Measurements from ENCODE around the gene FADS3. TPM values are rescaled to one million over a fixed set of nuclear protein-coding genes. Genes with fewer than 3 reads are reported as not detected.
A peak's percentile ranks its signal among the peaks of the same experiment; 100 is the strongest.

Gene FADS3
- total and polyA plus RNA-seq, 2 donors from 2014 or later: 20.5 to 58.2 TPM

DNA sequence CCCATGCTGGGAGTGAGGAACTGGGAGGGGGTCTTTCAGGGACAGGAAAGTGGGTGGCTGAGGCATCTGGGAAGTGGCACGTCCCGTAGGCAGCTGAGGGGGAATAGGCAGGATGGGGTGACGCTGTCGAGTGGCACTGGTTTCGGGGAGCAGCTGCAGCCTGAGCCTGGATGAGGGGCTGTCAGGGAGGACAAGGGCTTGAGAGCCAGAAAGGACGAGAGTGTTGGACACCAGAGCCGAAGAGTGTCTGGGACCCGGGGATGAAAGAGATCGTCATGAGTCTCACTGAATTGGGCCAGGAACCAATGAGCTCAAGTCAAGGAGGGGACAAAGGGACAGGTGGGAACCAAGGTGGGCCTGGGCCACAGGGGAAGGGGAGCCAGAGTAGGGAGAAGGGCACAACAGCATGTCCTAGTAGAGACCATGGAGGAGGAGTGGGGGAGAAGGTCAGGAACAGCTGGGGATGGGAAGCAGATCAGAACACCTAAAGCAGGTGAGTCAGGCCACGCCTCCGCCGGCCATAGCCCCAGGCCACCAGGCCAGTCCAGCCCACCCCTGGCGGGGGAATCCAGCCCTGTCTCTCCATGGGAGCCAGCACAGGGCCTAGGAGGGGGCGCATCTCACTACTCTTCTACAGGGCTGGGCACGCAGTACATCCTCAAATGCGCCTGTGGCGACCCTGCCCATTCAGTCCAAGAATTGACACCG, 21.8 kb upstream of the FADS3 start:
- TF ChIP-seq, protein P1, sequence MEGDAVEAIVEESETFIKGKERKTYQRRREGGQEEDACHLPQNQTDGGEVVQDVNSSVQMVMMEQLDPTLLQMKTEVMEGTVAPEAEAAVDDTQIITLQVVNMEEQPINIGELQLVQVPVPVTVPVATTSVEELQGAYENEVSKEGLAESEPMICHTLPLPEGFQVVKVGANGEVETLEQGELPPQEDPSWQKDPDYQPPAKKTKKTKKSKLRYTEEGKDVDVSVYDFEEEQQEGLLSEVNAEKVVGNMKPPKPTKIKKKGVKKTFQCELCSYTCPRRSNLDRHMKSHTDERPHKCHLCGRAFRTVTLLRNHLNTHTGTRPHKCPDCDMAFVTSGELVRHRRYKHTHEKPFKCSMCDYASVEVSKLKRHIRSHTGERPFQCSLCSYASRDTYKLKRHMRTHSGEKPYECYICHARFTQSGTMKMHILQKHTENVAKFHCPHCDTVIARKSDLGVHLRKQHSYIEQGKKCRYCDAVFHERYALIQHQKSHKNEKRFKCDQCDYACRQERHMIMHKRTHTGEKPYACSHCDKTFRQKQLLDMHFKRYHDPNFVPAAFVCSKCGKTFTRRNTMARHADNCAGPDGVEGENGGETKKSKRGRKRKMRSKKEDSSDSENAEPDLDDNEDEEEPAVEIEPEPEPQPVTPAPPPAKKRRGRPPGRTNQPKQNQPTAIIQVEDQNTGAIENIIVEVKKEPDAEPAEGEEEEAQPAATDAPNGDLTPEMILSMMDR (IDR thresholded peaks at IDR 0.05; ENCODE audit: borderline replicate concordance, extremely low read depth, insufficient read depth): no peak
- FAIRE-seq (no peak), DNase-seq (no peak)
- no peak overlapping the region for H3K9ac ChIP-seq (ENCODE audit: low read length in 3 of 3)
- intact Hi-C loops (cut with DNase I): no loop called here
- peaks cover 0 to 18% (median 11%) of the 10 kb centered on the region in 3 donors for H3K4me1 ChIP-seq (ENCODE audit: control insufficient read depth in 2 of 3, insufficient read depth in 2 of 3, low read depth in 1 of 3, low read length in 3 of 3)
- H3K9me3 ChIP-seq (ENCODE audit: control insufficient read depth in 2 of 3, insufficient read depth in 1 of 3, low read length in 3 of 3): no peaks in the 10 kb centered on the region
- H3K27ac ChIP-seq (ENCODE audit: low read depth in 2 of 2, low read length in 2 of 2): no peak overlapping the region
- no peak overlapping the region for H3K4me3 ChIP-seq (ENCODE audit: low read length in 3 of 3)
- no peaks in the 10 kb centered on the region for H3K27me3 ChIP-seq (ENCODE audit: control insufficient read depth, insufficient read depth, low read length)
- H3K36me3 ChIP-seq (ENCODE audit: control insufficient read depth in 2 of 3, insufficient read depth in 3 of 3, low read length in 3 of 3): no peaks in the 10 kb centered on the region

DNA sequence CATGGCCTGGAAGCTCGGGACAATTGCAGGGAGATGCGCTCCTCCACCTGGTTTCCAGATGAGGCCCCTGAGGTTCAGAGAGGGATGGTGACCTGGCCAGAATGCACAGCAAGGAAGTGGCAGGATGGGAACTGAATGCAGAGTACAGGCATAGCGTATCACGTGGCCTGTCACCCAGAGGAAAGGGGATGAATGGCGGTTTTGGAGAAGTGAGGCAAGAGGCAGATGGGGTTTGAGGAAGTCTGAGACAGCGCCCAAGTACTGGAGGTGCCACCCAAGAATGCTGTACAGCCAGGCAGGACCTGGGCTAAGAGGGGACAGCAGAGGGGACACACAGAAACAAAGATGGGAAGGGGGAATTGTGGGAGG, 21.2 kb upstream of the FADS3 start:
- H3K9ac ChIP-seq (ENCODE audit: low read length in 3 of 3): no peak overlapping the region
- no peaks in the 10 kb centered on the region for H3K27me3 ChIP-seq (ENCODE audit: control insufficient read depth, insufficient read depth, low read length)
- H3K4me3 ChIP-seq (ENCODE audit: low read length in 3 of 3): no peak overlapping the region
- TF ChIP-seq, protein P1 (IDR thresholded peaks at IDR 0.05; ENCODE audit: borderline replicate concordance, extremely low read depth, insufficient read depth): no peak
- no peak for FAIRE-seq
- H3K9me3 ChIP-seq (ENCODE audit: control insufficient read depth in 2 of 3, insufficient read depth in 1 of 3, low read length in 3 of 3): no peaks in the 10 kb centered on the region
- H3K27ac ChIP-seq (ENCODE audit: low read depth in 2 of 2, low read length in 2 of 2): no peak overlapping the region
- DNase-seq: peak in 1 of 5 donors; percentile 27
- H3K36me3 ChIP-seq (ENCODE audit: control insufficient read depth in 2 of 3, insufficient read depth in 3 of 3, low read length in 3 of 3): no peaks in the 10 kb centered on the region
- intact Hi-C loops (cut with DNase I): no loop called here
- peaks cover 0 to 17% (median 11%) of the 10 kb centered on the region in 3 donors for H3K4me1 ChIP-seq (ENCODE audit: control insufficient read depth in 2 of 3, insufficient read depth in 2 of 3, low read depth in 1 of 3, low read length in 3 of 3)

DNA sequence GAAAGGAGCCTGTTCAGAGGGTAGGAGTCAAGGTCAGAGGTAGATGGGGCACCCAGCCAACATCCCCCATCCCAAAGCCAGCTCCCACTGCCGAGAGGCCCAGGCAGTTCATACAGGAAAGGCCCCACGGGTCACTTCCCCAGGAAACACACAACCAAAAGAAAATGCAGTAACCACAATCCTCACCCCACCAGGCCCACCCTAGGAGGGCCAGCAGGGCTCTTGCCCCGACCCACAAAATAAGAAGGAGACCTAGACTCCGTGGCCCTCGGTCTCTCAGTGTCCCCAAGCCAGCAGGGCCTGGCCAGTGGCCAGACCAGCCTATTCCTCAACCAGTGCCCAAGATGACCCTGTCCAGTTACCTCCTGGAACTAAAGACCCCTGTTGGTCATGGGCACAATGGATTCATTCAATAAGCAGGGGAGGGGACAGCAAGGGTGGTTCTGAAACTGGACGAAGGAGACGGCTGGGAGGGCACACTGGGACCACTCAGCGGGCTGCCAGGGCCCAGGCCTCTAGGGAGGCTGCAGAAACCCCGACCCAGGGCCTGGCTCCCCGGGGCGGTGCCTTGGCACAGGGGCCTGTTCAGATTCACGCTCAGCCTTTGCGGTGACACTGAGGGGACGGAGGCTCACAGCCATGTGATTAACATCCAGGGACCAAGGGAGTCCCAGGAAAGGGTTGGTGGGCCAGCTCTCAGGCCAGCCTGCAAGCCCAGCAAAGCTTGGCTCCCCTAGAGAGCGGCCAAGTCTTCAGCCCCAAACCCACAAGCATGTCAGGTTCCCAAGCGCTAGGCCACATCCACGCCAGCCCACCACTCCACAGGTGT, 20.6 kb upstream of the FADS3 start:
- intact Hi-C loops (cut with DNase I): no loop called here
- Histone ChIP-seq H3K4me3 (ENCODE audit: low read length in 3 of 3) (no peak overlapping the region), H3K9ac (ENCODE audit: low read length in 3 of 3) (no peak overlapping the region), H3K36me3 (ENCODE audit: control insufficient read depth in 2 of 3, insufficient read depth in 3 of 3, low read length in 3 of 3) (no peaks in the 10 kb centered on the region), H3K9me3 (ENCODE audit: control insufficient read depth in 2 of 3, insufficient read depth in 1 of 3, low read length in 3 of 3) (no peaks in the 10 kb centered on the region), H3K27me3 (ENCODE audit: control insufficient read depth, insufficient read depth, low read length) (no peaks in the 10 kb centered on the region), H3K27ac (ENCODE audit: low read depth in 2 of 2, low read length in 2 of 2) (no peak overlapping the region), H3K4me1 (ENCODE audit: control insufficient read depth in 2 of 3, insufficient read depth in 2 of 3, low read depth in 1 of 3, low read length in 3 of 3) (peaks cover 0 to 17% (median 11%) of the 10 kb centered on the region in 3 donors)
- TF ChIP-seq, protein P1 (IDR thresholded peaks at IDR 0.05; ENCODE audit: borderline replicate concordance, extremely low read depth, insufficient read depth): no peak
- DNase-seq: peak in 2 of 5 donors; percentile 33 to 59
- no peak for FAIRE-seq

Measured in kidney (tissue), 14 donors.